Natural killer cell treated with Interleukin-12 subunit alpha and Interleukin-12 subunit beta and Interleukin-15 and Interleukin-18, amount 100 ng/mL, for 72 hours (primary cell): ENCODE measurements around the gene GPR35. TPM values are rescaled to one million over a fixed set of nuclear protein-coding genes. Genes with fewer than 3 reads are reported as not detected.
A peak's percentile ranks its signal among the peaks of the same experiment; 100 is the strongest.

ENCODE experiments used
- ATAC-seq, 2 donors: fragments of 150-1000 bp; cut with Tn5 transposase in 1 of 2; sonication (Bioruptor Pico), chemical (Tn5 transposase) in 1 of 2; 2 replicates each; pipeline ENCODE4 v1.10.0; 2021
- DNase-seq: peaks from one replicate; pipeline ENCODE4 v3.0.0; 2022; ENCODE audit warnings: low spot score
- H3K27ac Mint-ChIP-seq, 2 donors: 1 replicate in 1 of 2; 2 replicates in 1 of 2; pipeline ENCODE4 v1.8.0; 2022; ENCODE audit warnings: mixed read lengths in 2 of 2, mild to moderate bottlenecking in 1 of 2, moderate library complexity in 1 of 2
- H3K27me3 Mint-ChIP-seq, 2 donors: 1 replicate in 1 of 2; 2 replicates in 1 of 2; pipeline ENCODE4 v1.8.0; 2022; ENCODE audit warnings: mixed read lengths in 2 of 2
- H3K36me3 Mint-ChIP-seq: one replicate; pipeline ENCODE4 v1.8.0; 2022; ENCODE audit warnings: mixed read lengths
- H3K4me1 Mint-ChIP-seq, 2 donors: 1 replicate in 1 of 2; 2 replicates in 1 of 2; pipeline ENCODE4 v1.8.0; 2022; ENCODE audit warnings: low read depth in 2 of 2, mixed read lengths in 2 of 2, mild to moderate bottlenecking in 1 of 2
- H3K4me3 Mint-ChIP-seq: one replicate; pipeline ENCODE4 v1.8.0; 2022; ENCODE audit warnings: mixed read lengths
- H3K9me3 Mint-ChIP-seq: 2 replicates; pipeline ENCODE4 v1.8.0; 2022; ENCODE audit warnings: mixed read lengths
- total RNA-seq, 2 donors: library from RNA; stranded (reverse); gene quantifications; one replicate each; pipeline ENCODE4 v1.2.3, GENCODE V29; 2022

Gene GPR35
- total RNA-seq, 2 donors from 2014 or later = 5.9 to 7.6 TPM

GRCh38 chr2:240637901-240638345 lies 12.6 kb downstream of the GPR35 start:
- Mint-ChIP-seq H3K4me1 (no peaks in the 10 kb centered on the region), H3K4me3 (no peak overlapping the region), H3K27ac (no peak overlapping the region), H3K27me3 (no peaks in the 10 kb centered on the region), H3K9me3 (peaks cover 5% of the 10 kb centered on the region), H3K36me3 (peaks cover 13% of the 10 kb centered on the region)
- ATAC-seq (peak in 1 of 2 donors; percentile 7), DNase-seq (no peak)

GRCh38 chr2:240638512-240639160 lies 13.4 kb downstream of the GPR35 start:
- ATAC-seq (no peak), DNase-seq (no peak)
- Mint-ChIP-seq H3K4me3 (no peak overlapping the region), H3K36me3 (peaks cover 6% of the 10 kb centered on the region), H3K4me1 (no peaks in the 10 kb centered on the region), H3K9me3 (no peaks in the 10 kb centered on the region), H3K27me3 (no peaks in the 10 kb centered on the region), H3K27ac (no peak overlapping the region)

- DNase-seq (no peak), ATAC-seq (no peak)
- Mint-ChIP-seq H3K36me3 (no peaks in the 10 kb centered on the region), H3K4me1 (no peaks in the 10 kb centered on the region), H3K27ac (no peak overlapping the region), H3K4me3 (no peak overlapping the region), H3K9me3 (no peaks in the 10 kb centered on the region), H3K27me3 (no peaks in the 10 kb centered on the region)
These were observed 14.3 kb downstream of the GPR35 start for GRCh38 chr2:240639566-240639965.

- Mint-ChIP-seq H3K9me3 (no peaks in the 10 kb centered on the region), H3K4me1 (peaks cover 0 to 4% of the 10 kb centered on the region in 2 donors), H3K4me3 (no peak overlapping the region), H3K36me3 (no peaks in the 10 kb centered on the region), H3K27me3 (no peaks in the 10 kb centered on the region), H3K27ac (no peak overlapping the region)
- no peak for ATAC-seq
- DNase-seq = no peak
These were observed 15.7 kb downstream of the GPR35 start for GRCh38 chr2:240640939-240641338.

GRCh38 chr2:240642061-240642805 lies 17.0 kb downstream of the GPR35 start:
- no peak overlapping the region for H3K4me3 Mint-ChIP-seq
- ATAC-seq = no peak
- no peaks in the 10 kb centered on the region for H3K9me3 Mint-ChIP-seq
- no peak overlapping the region for H3K27ac Mint-ChIP-seq
- no peak for DNase-seq
- H3K27me3 Mint-ChIP-seq = no peaks in the 10 kb centered on the region
- H3K4me1 Mint-ChIP-seq = peaks cover 5 to 7% of the 10 kb centered on the region in 2 donors
- H3K36me3 Mint-ChIP-seq = no peaks in the 10 kb centered on the region

DNA sequence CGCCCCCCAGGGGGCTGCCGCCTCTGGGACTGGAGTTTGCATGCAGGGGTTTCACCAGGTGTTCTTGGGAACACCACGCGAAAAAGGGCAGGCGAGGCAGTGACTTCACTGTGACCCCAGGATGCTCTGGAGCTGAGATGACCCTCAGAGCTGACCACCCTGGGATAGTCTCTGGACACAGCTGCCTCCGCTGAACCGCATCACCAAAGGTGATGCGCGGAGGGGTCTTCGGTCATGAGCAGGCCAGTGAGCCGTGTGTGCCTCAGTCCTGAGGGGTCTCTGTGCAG lies 17.5 kb downstream of the GPR35 start:
- H3K4me1 Mint-ChIP-seq = peaks cover 5 to 9% of the 10 kb centered on the region in 2 donors
- H3K27ac Mint-ChIP-seq = no peak overlapping the region
- DNase-seq (no peak), ATAC-seq (no peak)
- no peak overlapping the region for H3K4me3 Mint-ChIP-seq
- H3K27me3 Mint-ChIP-seq = peaks cover 0 to 3% of the 10 kb centered on the region in 2 donors
- no peaks in the 10 kb centered on the region for H3K36me3 Mint-ChIP-seq
- no peaks in the 10 kb centered on the region for H3K9me3 Mint-ChIP-seq

- H3K4me3 Mint-ChIP-seq = no peak overlapping the region
- H3K27me3 Mint-ChIP-seq = peaks cover 0 to 5% of the 10 kb centered on the region in 2 donors
- no peaks in the 10 kb centered on the region for H3K36me3 Mint-ChIP-seq
- no peaks in the 10 kb centered on the region for H3K9me3 Mint-ChIP-seq
- ATAC-seq (no peak), DNase-seq (no peak)
- H3K4me1 Mint-ChIP-seq = peaks cover 5 to 9% of the 10 kb centered on the region in 2 donors
- no peak overlapping the region for H3K27ac Mint-ChIP-seq
These were observed 18.0 kb downstream of the GPR35 start for GRCh38 chr2:240643093-240643810.

DNA sequence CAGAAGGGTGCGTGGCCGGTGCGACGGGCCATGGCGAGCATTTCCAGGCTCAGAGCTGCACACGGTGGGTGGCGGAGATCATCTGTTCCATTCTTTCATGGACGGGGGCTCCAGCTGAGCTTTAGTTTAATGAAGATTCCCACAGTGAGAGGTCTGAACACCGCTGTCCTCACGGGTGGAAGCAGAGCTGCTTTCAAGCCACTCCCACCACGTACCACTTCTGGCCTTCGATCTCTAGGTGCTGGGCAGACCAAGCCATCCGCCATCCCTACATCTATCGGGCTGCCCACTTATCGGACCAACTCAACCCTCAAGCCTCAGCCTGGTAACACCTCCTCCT lies 18.5 kb downstream of the GPR35 start:
- DNase-seq (no peak), ATAC-seq (no peak)
- H3K27me3 Mint-ChIP-seq = peaks cover 0 to 5% of the 10 kb centered on the region in 2 donors
- H3K36me3 Mint-ChIP-seq = no peaks in the 10 kb centered on the region
- H3K4me3 Mint-ChIP-seq = no peak overlapping the region
- no peak overlapping the region for H3K27ac Mint-ChIP-seq
- peaks cover 5 to 13% of the 10 kb centered on the region in 2 donors for H3K4me1 Mint-ChIP-seq
- no peaks in the 10 kb centered on the region for H3K9me3 Mint-ChIP-seq

GRCh38 chr2:240644171-240644651 lies 18.9 kb downstream of the GPR35 start:
- no peak overlapping the region for H3K4me3 Mint-ChIP-seq
- DNase-seq (no peak), ATAC-seq (no peak)
- no peaks in the 10 kb centered on the region for H3K9me3 Mint-ChIP-seq
- H3K36me3 Mint-ChIP-seq = no peaks in the 10 kb centered on the region
- H3K27ac Mint-ChIP-seq = no peak overlapping the region
- peaks cover 0 to 6% of the 10 kb centered on the region in 2 donors for H3K27me3 Mint-ChIP-seq
- peaks cover 5 to 13% of the 10 kb centered on the region in 2 donors for H3K4me1 Mint-ChIP-seq

DNA sequence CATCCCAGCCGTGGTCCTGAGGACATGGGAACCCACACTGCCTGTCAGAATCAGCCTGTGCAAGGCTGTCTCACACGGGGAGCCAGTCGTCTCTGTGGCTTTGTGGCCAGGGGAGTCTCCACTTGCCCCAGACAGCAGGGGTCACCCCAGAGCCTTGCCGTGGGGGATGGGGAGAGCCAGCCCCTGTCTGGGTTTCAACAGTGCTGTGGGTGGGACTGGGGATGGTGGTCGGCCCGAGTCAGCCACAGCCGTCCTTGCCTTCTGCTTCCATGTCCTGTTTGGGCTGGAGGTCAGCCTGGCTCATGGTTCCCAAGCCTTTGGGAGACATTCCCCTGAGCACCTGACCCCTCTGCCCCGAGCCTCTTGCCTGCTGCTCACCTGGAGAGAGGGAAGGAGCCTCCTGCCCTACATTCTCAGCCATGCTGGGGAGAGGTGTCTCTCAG lies 19.6 kb downstream of the GPR35 start:
- Mint-ChIP-seq H3K27ac (no peak overlapping the region), H3K4me3 (no peak overlapping the region), H3K36me3 (no peaks in the 10 kb centered on the region), H3K27me3 (peaks cover 0 to 10% of the 10 kb centered on the region in 2 donors), H3K9me3 (no peaks in the 10 kb centered on the region), H3K4me1 (peaks cover 5 to 13% of the 10 kb centered on the region in 2 donors)
- DNase-seq (no peak), ATAC-seq (peak in 1 of 2 donors; percentile 21)

- no peak overlapping the region for H3K4me3 Mint-ChIP-seq
- DNase-seq (no peak), ATAC-seq (no peak)
- H3K27me3 Mint-ChIP-seq = peaks cover 0 to 10% of the 10 kb centered on the region in 2 donors
- H3K36me3 Mint-ChIP-seq = no peaks in the 10 kb centered on the region
- H3K9me3 Mint-ChIP-seq = no peaks in the 10 kb centered on the region
- peaks cover 5 to 13% of the 10 kb centered on the region in 2 donors for H3K4me1 Mint-ChIP-seq
- no peak overlapping the region for H3K27ac Mint-ChIP-seq
These were observed 20.1 kb downstream of the GPR35 start for GRCh38 chr2:240645346-240645745.

- peak overlapping the region in 1 of 2 donors; percentile 69 for H3K27ac Mint-ChIP-seq
- ATAC-seq (no peak), DNase-seq (no peak)
- H3K4me1 Mint-ChIP-seq = peaks cover 5 to 13% of the 10 kb centered on the region in 2 donors
- H3K4me3 Mint-ChIP-seq = no peak overlapping the region
- H3K36me3 Mint-ChIP-seq = no peaks in the 10 kb centered on the region
- H3K9me3 Mint-ChIP-seq = no peaks in the 10 kb centered on the region
- peaks cover 0 to 11% of the 10 kb centered on the region in 2 donors for H3K27me3 Mint-ChIP-seq
These were observed 20.5 kb downstream of the GPR35 start for GRCh38 chr2:240645801-240646175.

- Mint-ChIP-seq H3K36me3 (no peaks in the 10 kb centered on the region), H3K4me3 (no peak overlapping the region), H3K4me1 (peaks cover 5 to 13% of the 10 kb centered on the region in 2 donors)
These were observed 21.1 kb downstream of the GPR35 start for GRCh38 chr2:240646176-240646899.

More at GRCh38 chr2:240646176-240646899, 21.1 kb downstream of the GPR35 start:
- Mint-ChIP-seq H3K9me3 (no peaks in the 10 kb centered on the region), H3K27me3 (peaks cover 0 to 15% of the 10 kb centered on the region in 2 donors), H3K27ac (peak overlapping the region in 1 of 2 donors; percentile 69)
- DNase-seq = no peak
- no peak for ATAC-seq
